Lung microvascular endothelial cell (primary cell): ENCODE measurements around the gene U2AF1L4. TPM values are rescaled to one million over a fixed set of nuclear protein-coding genes. Genes with fewer than 3 reads are reported as not detected.

Experiments
- DNase-seq, 2 donors: peaks; one replicate each; pipeline versions ENCODE4 v3.0.0 to v3.0.0-alpha.2; 2010; ENCODE audit warnings: low read depth in 2 of 2
- total RNA-seq: library from RNA; depleted of rRNA; stranded (reverse); fragments of >200 nt; gene quantifications from 2 replicates; pipeline ENCODE4 v1.2.1, GENCODE V29; 2014

The U2AF1L4 gene
- total RNA-seq, 1 donor from 2014 or later, result 4.0 TPM

GRCh38 chr19:35742121-35742724 lies 3.0 kb downstream of the U2AF1L4 start, which contains the start of gene IGFLR1:
TSS of gene IGFLR1 (minus strand) at chr19:35742452. CDS start at chr19:35741180, 1,272 bp downstream.
- no peak for DNase-seq

- no peak for DNase-seq
These were observed 4.1 kb downstream of the U2AF1L4 start for GRCh38 chr19:35741203-35741515.

GRCh38 chr19:35740423-35741202 lies 4.6 kb downstream of the U2AF1L4 start:
- DNase-seq, result peak; percentile 95 to 97

GRCh38 chr19:35740108-35740422 lies 5.2 kb downstream of the U2AF1L4 start:
- DNase-seq, result no peak

- DNase-seq, result no peak
These were observed 5.7 kb downstream of the U2AF1L4 start for GRCh38 chr19:35739275-35740107.

GRCh38 chr19:35738887-35739229 lies 6.4 kb downstream of the U2AF1L4 start:
- DNase-seq, result no peak

GRCh38 chr19:35738021-35738886 lies 7.0 kb downstream of the U2AF1L4 start:
- no peak for DNase-seq

- DNase-seq, result no peak
These were observed 8.0 kb downstream of the U2AF1L4 start for GRCh38 chr19:35736913-35737886.

GRCh38 chr19:35734889-35735288 lies 10.3 kb downstream of the U2AF1L4 start:
- no peak for DNase-seq

- DNase-seq, result no peak
These were observed 10.9 kb downstream of the U2AF1L4 start for GRCh38 chr19:35734273-35734672.

GRCh38 chr19:35733180-35734125 lies 11.8 kb downstream of the U2AF1L4 start:
- no peak for DNase-seq

GRCh38 chr19:35732540-35733179 lies 12.6 kb downstream of the U2AF1L4 start:
- no peak for DNase-seq

- no peak for DNase-seq
These were observed 13.3 kb downstream of the U2AF1L4 start for GRCh38 chr19:35731779-35732405.

GRCh38 chr19:35731353-35731752 lies 13.9 kb downstream of the U2AF1L4 start:
- DNase-seq, result no peak

GRCh38 chr19:35730326-35730725 lies 14.9 kb downstream of the U2AF1L4 start:
- DNase-seq, result no peak

- no peak for DNase-seq
These were observed 15.5 kb downstream of the U2AF1L4 start for GRCh38 chr19:35729763-35730162.

- DNase-seq, result no peak
These were observed 16.2 kb downstream of the U2AF1L4 start for GRCh38 chr19:35729021-35729420.

GRCh38 chr19:35727956-35728706 lies 17.1 kb downstream of the U2AF1L4 start:
- no peak for DNase-seq
